T-helper 2 cell treated with Interferon-gamma antibody and Interleukin-4, amounts not matched to agents 5 μg/mL and 100 μg/mL, for 36 hours (primary cell): Measurements from ENCODE around the gene HLA-DRA.
A peak's percentile ranks its signal among the peaks of the same experiment; 100 is the strongest.
"Not testable (repeated sequence)": the region's sequence is repeated elsewhere in the genome, so short reads cannot be mapped to it uniquely, and the experiment has no call there.

Experiments used
- DNase-seq: peaks from one replicate; pipeline ENCODE4 v3.0.0; 2021; ENCODE audit warnings: low spot score
- H3K27ac Mint-ChIP-seq: one replicate; pipeline ENCODE4 v1.8.0; 2021; ENCODE audit warnings: mild to moderate bottlenecking, mixed read lengths
- H3K27me3 Mint-ChIP-seq: one replicate; pipeline ENCODE4 v1.8.0; 2021; ENCODE audit warnings: low read depth, mixed read lengths
- H3K36me3 Mint-ChIP-seq: one replicate; pipeline ENCODE4 v1.8.0; 2021; ENCODE audit warnings: low read depth, mixed read lengths
- H3K4me1 Mint-ChIP-seq: one replicate; pipeline ENCODE4 v1.8.0; 2021; ENCODE audit warnings: low read depth, mixed read lengths
- H3K4me3 Mint-ChIP-seq: one replicate; pipeline ENCODE4 v1.8.0; 2022; ENCODE audit warnings: mild to moderate bottlenecking, moderate library complexity, mixed read lengths
- H3K9me3 Mint-ChIP-seq: one replicate; pipeline ENCODE4 v1.8.0; 2021; ENCODE audit warnings: mixed read lengths

HLA-DRA gene

DNA sequence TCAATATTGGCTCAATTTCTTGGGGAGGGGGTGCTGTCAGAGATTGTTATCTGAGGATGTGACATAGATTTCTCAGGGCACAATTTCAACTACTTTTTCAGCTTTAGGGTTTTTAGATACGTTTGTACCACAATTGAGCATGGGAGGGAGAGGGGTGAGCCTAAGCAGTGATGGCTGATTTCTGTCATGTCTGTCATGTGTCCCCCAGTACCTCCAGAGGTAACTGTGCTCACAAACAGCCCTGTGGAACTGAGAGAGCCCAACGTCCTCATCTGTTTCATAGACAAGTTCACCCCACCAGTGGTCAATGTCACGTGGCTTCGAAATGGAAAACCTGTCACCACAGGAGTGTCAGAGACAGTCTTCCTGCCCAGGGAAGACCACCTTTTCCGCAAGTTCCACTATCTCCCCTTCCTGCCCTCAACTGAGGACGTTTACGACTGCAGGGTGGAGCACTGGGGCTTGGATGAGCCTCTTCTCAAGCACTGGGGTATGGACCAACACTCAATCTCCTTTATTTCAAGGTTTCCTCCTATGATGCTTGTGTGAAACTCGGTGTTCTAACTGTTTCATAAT, 3.4 kb downstream of the HLA-DRA start:
- Mint-ChIP-seq H3K4me1 (peaks cover 23% of the 10 kb centered on the region), H3K4me3 (no peak overlapping the region), H3K27me3 (peaks cover 3% of the 10 kb centered on the region), H3K27ac (no peak overlapping the region), H3K36me3 (peaks cover 12% of the 10 kb centered on the region), H3K9me3 (no peaks in the 10 kb centered on the region)
- no peak for DNase-seq

- peaks cover 12% of the 10 kb centered on the region for H3K36me3 Mint-ChIP-seq
- H3K27me3 Mint-ChIP-seq: peaks cover 3% of the 10 kb centered on the region
- no peak overlapping the region for H3K4me3 Mint-ChIP-seq
- no peaks in the 10 kb centered on the region for H3K9me3 Mint-ChIP-seq
- H3K27ac Mint-ChIP-seq: no peak overlapping the region
- DNase-seq: no peak
- peaks cover 21% of the 10 kb centered on the region for H3K4me1 Mint-ChIP-seq
Observed at GRCh38 chr6:32444433-32444832, 4.7 kb downstream of the HLA-DRA start.

DNA sequence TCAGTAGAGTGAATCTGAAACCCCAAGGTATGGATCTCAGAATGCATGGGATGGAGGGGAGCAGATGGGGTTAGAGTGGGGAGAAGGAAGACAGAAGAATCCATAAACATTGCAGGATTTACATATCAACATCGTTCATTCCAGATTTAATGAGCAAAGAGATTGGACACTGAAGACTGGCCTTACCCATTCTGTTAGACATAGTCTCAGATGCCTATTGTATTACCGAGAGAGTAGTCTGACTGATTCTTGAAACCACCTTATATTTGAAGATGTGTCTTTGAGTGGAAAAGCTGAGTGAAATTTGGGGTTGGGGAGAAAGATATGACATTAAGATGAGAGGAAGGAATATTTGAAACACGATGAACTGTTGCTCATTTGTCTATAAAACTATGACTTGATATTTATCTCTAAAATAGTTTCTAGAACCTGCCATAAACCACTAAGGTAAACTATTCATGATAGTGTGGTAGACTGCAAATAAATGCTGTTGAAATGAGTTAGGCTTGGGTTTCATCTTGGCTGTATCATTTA, 5.7 kb downstream of the HLA-DRA start:
- Mint-ChIP-seq H3K4me1 (peaks cover 14% of the 10 kb centered on the region), H3K9me3 (no peaks in the 10 kb centered on the region), H3K4me3 (no peak overlapping the region), H3K27ac (no peak overlapping the region), H3K36me3 (peaks cover 12% of the 10 kb centered on the region), H3K27me3 (peaks cover 8% of the 10 kb centered on the region)
- DNase-seq: no peak

DNA sequence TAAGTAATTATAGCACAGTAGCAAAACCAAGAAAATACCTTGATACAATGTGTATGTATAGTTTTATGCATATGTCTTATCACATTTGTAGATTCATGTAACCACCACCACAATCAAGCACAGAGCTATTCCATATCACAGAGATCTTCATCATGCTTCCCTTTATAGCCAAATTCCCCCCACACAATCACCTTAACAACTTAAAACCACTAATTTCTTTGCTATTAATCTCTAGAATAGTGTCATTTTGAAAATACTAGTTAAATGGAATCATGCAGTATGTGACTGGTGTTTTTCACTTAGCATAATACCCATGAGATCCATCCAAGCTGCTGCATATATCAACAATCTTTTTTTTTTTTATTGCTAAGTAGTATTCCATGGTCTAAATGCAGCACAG, 8.2 kb downstream of the HLA-DRA start:
- Mint-ChIP-seq H3K27me3 (peaks cover 24% of the 10 kb centered on the region), H3K36me3 (peaks cover 6% of the 10 kb centered on the region), H3K9me3 (peaks cover 4% of the 10 kb centered on the region), H3K4me3 (no peak overlapping the region), H3K4me1 (no peaks in the 10 kb centered on the region), H3K27ac (no peak overlapping the region)
- DNase-seq: no peak

DNA sequence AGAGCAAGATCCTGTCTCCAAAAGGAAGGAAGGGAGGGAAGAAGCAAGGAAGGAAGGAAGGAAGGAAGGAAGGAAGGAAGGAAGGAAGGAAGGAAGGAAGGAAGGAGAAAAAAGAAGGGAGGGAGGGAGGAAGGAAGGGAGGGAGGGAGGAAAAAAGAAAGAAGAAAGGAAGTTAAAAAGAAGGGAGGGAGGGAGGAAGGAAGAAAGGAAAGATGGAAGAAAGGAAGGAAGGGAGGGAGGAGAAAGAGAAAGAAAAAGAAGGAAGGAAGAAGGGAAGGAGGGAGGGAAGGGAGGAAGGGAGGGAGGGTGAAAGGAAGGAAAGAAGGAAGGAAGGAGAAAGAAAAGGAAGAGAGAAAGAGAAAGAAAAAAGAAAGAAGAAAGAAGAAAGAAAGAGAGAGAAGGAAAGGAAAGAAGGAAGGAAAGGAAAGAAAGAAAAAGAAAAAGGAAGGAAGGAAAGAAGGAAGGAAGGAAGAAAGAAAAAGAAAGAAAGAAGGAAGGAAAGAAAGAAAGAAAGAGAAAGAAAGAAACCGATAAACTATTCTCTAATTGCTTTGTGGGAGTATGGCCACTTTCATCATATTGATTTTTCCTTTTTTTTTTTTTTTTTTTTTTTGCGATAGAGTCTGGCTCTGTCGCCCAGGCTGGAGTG, 9.5 kb downstream of the HLA-DRA start:
- Mint-ChIP-seq H3K9me3 (peaks cover 4% of the 10 kb centered on the region), H3K4me3 (no peak overlapping the region), H3K27me3 (peaks cover 24% of the 10 kb centered on the region), H3K36me3 (no peaks in the 10 kb centered on the region), H3K27ac (no peak overlapping the region), H3K4me1 (no peaks in the 10 kb centered on the region)
- no peak for DNase-seq

DNA sequence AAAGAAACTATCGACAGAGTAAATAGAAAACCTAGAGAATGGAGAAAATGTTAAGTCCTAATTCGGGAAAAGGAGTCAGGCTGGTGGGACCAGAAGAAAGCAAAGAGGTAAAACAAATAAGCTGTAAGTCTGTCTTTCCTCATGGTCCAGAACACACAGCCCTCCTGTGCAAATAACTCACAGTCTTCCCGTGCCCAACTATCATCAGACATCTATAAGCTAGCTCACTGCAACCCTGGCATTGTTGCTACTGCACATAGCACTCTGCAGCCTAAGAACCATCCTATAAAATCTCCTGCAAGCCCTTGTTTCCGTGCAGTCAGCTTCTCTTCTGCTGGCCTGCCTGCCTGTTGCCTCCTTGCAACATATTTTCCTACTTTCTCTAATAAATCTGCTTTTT, 17.4 kb downstream of the HLA-DRA start:
- H3K9me3 Mint-ChIP-seq: peaks cover 4% of the 10 kb centered on the region
- peaks cover 40% of the 10 kb centered on the region for H3K27me3 Mint-ChIP-seq
- DNase-seq: no peak
- H3K4me3 Mint-ChIP-seq: no peak overlapping the region
- no peaks in the 10 kb centered on the region for H3K4me1 Mint-ChIP-seq
- H3K36me3 Mint-ChIP-seq: no peaks in the 10 kb centered on the region
- H3K27ac Mint-ChIP-seq: no peak overlapping the region

DNA sequence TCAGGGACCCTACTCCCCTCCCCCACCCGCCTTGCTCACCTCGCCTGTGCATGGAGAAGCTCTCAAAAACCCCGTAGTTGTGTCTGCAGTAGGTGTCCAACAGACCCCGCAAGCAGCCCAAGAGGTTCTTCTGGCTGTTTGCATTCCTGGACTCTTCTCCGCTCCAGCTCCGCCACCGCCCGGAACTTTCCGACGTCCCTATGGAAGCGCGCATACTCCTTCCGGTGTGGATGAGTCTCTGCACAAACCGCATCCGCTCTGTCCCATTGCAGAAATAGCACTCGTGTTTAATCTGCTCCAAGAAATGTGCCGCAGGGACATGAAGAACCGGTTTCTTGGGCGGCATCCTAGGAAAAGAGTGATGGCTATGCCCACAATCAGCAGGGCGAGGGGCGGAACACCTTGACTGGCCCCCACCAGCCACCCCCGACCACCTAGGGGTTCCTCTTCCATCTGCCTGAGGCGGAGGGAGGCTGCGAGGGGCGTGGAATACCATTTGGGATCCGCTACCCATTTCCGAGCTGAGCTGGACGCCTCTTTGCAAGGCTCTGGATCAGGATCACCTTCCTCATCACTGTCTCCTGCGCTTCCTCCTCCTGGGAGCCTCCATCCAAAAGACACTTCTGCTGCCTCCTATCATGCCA, 20.2 kb downstream of the HLA-DRA start:
- Mint-ChIP-seq H3K27me3 (peaks cover 37% of the 10 kb centered on the region), H3K27ac (no peak overlapping the region), H3K4me3 (no peak overlapping the region), H3K36me3 (no peaks in the 10 kb centered on the region), H3K9me3 (no peaks in the 10 kb centered on the region), H3K4me1 (no peaks in the 10 kb centered on the region)
- no peak for DNase-seq

DNA sequence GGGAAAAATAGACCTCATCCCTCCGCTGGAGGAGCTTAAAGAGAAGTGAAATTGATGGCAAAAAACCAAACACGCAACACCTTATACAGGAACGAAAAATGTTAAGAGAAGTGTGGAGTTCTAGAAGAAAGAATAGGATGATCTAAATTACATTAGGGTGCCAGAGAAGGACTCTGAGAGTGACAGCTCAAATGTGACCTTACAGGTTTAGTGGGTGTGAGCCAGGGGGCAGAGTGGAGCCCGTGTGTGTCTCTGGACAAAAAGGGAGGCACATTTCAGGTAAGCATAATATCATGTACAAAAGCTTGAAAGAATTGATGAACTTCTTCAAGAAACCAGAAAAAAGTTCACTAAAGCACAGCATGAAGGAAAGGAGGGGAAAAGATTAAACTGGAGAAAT, 20.8 kb downstream of the HLA-DRA start:
- no peak for DNase-seq

GRCh38 chr6:32461493-32461892, 21.8 kb downstream of the HLA-DRA start:
- Mint-ChIP-seq H3K4me1 (no peaks in the 10 kb centered on the region), H3K36me3 (no peaks in the 10 kb centered on the region), H3K4me3 (no peak overlapping the region), H3K27ac (no peak overlapping the region), H3K9me3 (peaks cover under 1% of the 10 kb centered on the region), H3K27me3 (peaks cover 31% of the 10 kb centered on the region)
- no peak for DNase-seq

More for the DNA sequence above, 20.8 kb downstream of the HLA-DRA start:
- Mint-ChIP-seq H3K36me3 (no peaks in the 10 kb centered on the region), H3K9me3 (no peaks in the 10 kb centered on the region), H3K27me3 (peaks cover 38% of the 10 kb centered on the region), H3K4me3 (no peak overlapping the region), H3K4me1 (no peaks in the 10 kb centered on the region), H3K27ac (no peak overlapping the region)

DNA sequence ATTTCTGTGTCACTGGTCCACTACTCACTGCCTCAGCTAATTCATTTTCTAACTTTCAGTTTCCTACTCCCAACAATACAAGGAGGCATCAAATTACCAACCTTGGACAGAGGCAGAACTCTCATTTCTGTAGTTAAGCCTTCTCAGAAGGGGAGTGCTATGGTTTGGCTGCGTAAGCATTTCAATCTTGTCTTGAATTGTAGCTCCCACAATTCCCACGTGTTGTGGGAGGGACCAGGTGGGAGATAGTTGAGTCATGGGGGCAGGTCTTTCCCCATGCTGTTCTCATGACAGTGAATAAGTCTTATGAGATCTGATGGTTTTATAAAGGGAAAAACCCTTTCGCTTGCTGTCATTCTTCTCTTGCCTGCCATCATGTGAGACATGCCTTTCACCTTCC, 22.9 kb downstream of the HLA-DRA start:
- Mint-ChIP-seq H3K4me3 (no peak overlapping the region), H3K27me3 (peaks cover 23% of the 10 kb centered on the region), H3K4me1 (no peaks in the 10 kb centered on the region), H3K27ac (no peak overlapping the region), H3K36me3 (no peaks in the 10 kb centered on the region), H3K9me3 (peaks cover 4% of the 10 kb centered on the region)
- peak; percentile 74 for DNase-seq

- H3K27me3 Mint-ChIP-seq: peaks cover 23% of the 10 kb centered on the region
- H3K4me3 Mint-ChIP-seq, H3K4me1 Mint-ChIP-seq, H3K27ac Mint-ChIP-seq, H3K9me3 Mint-ChIP-seq, DNase-seq, H3K36me3 Mint-ChIP-seq: not testable (repeated sequence)
Observed at GRCh38 chr6:32467743-32468503, 28.2 kb downstream of the HLA-DRA start.

- Mint-ChIP-seq H3K27me3 (peaks cover 20% of the 10 kb centered on the region), H3K9me3 (no peaks in the 10 kb centered on the region), H3K4me3 (no peak overlapping the region), H3K27ac (no peak overlapping the region), H3K4me1 (peaks cover 4% of the 10 kb centered on the region), H3K36me3 (no peaks in the 10 kb centered on the region)
- no peak for DNase-seq
Observed at GRCh38 chr6:32472781-32473375, 33.2 kb downstream of the HLA-DRA start.

DNA sequence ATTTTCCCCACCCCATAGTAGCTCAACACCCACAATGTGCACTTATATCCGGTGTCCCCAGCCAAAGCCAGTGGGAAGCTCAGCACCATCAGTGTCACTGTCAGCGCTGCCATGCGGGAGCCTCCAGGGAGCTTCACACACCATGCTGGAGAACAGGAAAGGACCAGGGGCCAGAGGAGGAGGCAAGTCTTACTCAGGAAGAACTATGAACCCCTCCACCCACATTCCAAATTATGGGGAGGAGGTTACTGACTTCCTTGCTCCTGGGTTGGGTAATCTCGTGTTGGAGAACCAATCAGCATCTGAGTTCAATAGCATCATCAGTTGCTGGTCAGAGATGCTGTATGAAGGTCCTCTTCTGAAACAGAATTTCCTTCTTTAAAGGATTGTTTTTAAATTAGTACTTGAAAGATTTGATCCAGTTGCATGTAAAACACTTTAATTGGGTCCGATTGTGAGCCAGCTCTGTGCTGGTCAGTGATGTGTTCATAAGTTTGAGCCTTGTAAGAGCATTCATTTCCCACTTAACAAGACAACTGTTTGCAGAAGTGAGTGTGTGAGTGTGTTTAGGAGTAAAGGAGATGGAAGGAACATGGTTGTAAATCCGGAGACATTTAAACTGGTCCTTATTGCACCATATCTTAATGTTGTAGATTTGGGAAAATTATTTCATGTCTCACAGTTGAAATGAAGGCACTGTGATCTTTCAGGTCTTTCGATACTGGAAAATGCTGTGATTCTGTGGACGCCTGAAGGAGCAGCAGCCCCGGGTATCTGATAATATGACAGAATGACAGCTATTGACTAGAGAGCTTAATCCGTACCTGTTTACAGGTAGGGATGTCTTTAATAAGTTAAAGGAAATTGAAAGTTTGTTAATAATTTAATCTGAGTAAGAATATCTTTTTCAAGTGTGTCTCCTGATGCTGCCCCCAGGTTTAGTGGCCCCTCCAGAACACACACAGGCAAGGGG, 34.0 kb downstream of the HLA-DRA start:
- not testable (repeated sequence) for H3K4me3 Mint-ChIP-seq, H3K36me3 Mint-ChIP-seq, H3K27ac Mint-ChIP-seq, DNase-seq, H3K4me1 Mint-ChIP-seq, H3K9me3 Mint-ChIP-seq
- H3K27me3 Mint-ChIP-seq: peaks cover 22% of the 10 kb centered on the region
